GM19238 (cell line): Measurements from ENCODE around the gene ITPR3.

Experiments used
- DNase-seq: peaks from one replicate; pipeline ENCODE4 v3.0.0; 2011; ENCODE audit warnings: low spot score; ENCODE audit not compliant: insufficient read length

Gene ITPR3

DNA sequence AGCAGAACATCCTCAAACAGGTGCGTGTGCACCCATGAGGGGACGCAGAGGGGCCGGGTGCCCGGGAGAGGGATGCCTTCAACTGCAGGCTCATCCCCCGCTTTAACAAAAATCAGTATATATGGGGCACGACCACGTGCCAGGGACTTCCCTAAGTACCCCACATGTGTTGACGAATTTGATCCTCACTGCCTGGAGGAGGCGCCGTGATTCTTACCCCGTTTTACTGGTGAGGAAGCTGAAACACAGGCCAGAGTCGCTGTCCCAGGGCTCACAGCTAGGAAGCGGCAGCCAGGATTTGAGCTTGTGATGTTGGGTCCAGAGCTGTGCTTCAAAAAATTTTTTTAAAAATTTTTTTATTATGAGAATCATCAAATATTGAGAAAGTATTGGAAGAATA lies 44.8 kb downstream of the ITPR3 start:
- no peak for DNase-seq

DNA sequence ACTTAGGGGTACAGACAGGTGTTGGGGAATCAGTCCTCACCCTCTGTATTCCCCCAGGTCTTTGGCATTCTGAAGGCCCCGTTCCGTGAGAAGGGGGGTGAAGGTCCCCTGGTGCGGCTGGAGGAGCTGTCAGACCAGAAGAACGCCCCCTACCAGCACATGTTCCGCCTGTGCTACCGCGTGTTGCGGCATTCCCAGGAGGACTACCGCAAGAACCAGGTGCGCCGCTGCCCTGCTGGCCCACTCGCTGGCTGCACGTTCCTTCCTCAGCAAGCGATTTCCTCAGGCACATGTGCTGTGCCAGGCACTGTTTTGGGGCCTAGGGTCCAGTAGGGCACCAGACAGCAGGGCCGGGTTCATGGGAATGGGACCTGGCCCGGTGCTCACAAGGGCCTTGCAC lies 46.0 kb downstream of the ITPR3 start:
- no peak for DNase-seq

DNA sequence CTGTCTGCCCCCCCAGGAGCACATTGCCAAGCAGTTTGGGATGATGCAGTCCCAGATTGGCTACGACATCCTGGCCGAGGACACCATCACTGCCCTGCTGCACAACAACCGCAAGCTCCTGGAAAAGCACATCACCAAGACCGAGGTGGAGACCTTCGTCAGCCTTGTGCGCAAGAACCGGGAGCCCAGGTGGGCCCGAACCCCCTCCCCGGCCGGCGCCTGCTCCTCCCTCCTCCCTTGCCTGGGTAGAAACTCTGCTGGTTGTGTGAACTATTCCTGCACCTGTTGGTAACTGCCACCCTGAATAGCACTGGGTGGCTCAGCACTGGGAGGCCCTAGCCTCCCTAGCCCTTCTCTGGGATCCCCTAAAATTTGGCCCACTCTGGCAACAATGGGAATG lies 46.7 kb downstream of the ITPR3 start:
- no peak for DNase-seq

DNA sequence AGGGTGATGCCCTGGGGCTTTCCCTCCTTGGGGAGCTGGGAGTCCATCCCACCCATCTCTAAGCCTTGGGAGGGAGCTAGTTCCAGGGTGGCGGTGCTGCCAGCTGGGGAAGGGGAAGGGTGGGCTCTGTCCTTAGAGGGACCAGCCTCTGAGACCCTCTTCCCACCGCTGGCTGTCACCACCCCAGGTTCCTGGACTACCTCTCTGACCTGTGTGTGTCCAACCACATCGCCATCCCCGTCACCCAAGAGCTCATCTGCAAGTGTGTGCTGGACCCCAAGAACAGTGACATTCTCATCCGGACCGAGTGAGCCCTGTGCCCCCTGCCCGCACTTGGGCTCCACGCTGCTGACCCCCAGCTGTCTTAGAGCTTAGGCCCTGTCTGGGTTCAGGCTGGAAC lies 47.2 kb downstream of the ITPR3 start:
- DNase-seq = no peak

DNA sequence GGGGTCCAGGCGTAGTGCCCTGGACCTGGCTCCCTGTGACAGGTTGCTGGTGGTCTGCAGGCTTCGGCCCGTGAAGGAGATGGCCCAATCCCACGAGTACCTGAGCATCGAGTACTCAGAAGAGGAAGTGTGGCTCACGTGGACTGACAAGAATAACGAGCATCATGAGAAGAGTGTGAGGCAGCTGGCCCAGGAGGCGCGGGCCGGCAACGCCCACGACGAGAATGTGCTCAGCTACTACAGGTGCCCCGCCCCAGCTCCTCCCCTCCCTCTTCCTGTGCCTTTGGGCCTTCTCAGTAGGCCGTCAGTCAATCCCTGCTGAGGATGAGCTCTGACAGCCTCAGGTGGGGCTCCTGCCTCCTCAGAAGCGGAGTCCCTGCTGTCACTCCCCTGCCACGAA lies 47.8 kb downstream of the ITPR3 start:
- no peak for DNase-seq

DNA sequence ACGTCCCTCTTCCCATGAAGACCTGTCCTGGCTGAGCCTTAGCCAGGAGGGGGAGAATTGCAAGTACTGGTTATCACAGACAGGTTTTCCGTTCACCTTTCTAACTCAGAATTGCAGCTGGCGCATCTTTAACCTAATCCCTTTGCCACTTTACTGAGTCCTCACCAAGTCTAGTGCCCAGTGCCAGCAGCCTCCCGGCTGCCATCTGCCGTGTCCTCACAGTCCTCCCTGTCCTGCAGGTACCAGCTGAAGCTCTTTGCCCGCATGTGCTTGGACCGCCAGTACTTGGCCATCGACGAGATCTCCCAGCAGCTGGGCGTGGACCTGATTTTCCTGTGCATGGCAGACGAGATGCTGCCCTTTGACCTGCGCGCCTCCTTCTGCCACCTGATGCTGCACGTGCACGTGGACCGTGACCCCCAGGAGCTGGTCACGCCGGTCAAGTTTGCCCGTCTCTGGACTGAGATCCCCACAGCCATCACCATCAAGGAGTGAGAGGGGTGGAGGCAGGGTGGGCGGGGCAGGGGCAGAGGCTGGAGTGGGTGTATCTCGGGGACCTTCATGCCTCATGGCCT lies 49.1 kb downstream of the ITPR3 start:
- no peak for DNase-seq

DNA sequence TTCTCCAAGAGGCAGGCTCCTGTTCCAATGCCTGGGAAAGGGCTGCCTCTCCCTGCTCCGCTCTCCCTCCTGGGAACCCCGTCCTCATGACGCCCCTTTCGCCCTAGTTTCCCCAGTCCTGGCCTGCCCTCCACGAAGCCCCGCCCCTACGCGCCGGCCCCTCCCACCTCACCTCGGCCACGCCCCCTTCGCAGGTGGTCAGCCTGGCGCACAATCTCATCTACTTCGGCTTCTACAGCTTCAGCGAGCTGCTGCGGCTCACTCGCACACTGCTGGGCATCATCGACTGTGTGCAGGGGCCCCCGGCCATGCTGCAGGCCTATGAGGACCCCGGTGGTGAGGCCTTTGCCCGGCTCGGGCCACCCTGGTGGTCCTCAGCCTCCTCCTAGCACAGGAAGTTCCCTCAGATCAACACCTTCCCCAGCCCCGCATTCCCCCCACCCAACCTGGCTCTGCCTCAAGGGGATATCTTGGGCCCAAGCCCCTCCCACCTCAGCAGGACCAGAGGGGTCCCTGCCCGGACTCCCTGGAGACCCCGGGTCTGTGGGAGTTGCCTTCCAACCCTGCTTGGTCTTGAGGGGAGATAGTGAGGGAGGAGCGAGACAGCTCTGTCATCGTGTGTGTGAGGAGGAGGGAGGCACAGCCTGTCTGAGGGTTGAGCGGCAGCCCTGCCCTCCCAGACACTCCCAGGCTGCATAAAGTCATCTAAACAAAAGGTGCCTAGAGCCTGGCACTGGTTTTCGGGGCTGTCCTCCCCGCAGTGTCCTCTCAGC lies 50.0 kb downstream of the ITPR3 start:
- DNase-seq = no peak

DNA sequence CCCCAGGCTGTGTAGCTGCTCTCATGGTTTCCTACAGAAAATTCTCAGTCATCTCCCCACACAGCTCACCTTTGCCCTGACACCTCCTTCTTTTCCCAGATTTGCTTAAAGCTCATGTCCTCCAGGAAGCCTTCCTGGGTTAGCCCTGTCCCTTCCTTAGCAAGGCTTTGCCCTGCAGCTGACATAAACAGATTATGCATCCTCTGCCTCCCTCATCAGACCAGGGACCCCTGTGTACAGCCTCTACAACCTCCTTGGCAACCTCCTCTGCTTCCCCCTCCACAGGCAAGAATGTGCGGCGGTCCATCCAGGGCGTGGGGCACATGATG lies 50.6 kb downstream of the ITPR3 start:
- DNase-seq = no peak

DNA sequence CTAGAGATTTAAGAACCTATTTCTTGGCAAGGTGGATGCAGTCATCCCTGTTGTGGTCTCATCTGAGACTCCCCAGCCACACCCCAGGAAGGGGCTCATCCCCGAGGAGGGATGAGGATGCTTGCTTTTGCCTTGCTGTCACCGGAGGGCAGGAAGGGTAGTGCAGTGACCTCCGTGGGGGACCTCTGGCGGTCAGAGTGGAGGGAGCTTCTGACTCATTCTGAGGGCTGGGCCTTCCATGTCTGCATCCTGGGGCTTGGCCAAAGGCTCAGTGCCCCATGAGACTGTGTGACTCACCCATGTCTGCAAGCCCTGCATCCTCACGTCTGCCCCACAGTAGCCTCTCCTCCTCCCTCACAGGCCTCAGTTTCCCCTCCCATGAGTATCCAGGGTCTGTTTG lies 51.7 kb downstream of the ITPR3 start:
- DNase-seq = no peak

DNA sequence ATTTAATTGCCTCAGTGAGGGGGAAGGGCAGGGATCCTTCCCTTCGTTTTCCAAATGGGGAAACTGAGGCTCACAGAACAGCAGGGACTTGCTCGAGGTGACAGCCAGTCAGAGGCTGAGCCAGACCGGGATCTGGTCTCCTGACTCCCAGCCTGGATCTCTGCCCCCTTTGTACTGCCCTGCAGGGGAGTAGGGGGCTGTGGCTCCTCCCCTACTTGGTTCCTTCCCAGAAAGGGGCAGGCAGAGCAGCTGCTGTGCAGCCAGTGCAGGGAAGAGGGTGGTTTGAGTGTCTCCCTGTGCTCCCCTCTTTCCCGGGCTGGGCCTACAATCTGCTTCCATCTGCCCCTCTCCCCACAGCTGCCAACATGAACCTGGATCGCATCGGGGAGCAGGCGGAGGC lies 52.7 kb downstream of the ITPR3 start:
- DNase-seq = no peak

DNA sequence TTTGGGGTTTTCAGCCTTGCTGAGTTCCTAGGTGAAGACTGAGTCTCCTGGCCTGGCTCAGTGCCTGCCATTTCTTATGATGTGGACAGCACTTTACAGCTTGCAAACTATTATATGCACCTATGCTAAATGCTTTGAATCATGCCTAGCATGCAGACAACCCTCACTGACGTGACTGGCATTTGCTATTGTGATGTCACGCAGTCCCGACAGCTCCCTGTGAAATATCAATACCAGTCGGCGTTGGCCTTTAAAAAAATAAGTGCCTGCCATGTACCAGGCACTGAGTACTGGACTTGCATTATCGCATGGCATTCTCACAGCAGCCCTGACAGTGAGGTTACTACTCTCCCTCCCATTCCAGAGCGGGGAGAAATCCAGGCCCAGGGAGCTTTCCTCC lies 54.8 kb downstream of the ITPR3 start:
- no peak for DNase-seq

DNA sequence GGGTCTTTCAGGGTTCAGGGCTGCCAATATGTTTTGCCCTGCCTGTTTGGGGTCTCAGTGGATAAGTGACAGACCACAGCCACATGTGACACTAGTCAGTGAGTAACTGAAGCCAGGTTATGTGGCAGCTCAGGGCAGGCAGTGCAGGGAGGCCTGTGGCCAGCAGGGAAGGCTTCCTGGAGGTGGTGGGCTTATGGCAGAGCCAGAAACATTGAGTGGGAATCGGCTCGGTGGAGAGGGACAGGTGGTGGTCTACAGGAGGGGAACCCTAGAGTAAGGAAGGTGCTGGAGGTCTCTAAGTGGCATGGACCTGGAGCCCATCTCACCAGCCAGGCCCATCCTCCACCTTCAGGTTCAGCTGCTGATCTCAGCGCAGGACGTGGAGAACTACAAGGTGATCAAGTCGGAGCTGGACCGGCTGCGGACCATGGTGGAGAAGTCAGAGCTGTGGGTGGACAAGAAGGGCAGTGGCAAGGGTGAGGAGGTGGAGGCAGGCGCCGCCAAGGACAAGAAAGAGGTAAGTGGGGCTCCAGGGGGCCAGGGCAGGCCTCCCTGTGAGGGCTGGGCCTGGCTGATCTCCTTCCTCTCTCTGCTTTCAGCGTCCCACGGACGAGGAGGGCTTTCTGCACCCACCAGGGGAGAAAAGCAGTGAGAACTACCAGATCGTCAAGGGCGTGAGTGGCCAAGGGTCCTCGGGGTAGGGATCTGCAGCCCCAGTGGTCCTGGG lies 55.5 kb downstream of the ITPR3 start:
- no peak for DNase-seq

DNA sequence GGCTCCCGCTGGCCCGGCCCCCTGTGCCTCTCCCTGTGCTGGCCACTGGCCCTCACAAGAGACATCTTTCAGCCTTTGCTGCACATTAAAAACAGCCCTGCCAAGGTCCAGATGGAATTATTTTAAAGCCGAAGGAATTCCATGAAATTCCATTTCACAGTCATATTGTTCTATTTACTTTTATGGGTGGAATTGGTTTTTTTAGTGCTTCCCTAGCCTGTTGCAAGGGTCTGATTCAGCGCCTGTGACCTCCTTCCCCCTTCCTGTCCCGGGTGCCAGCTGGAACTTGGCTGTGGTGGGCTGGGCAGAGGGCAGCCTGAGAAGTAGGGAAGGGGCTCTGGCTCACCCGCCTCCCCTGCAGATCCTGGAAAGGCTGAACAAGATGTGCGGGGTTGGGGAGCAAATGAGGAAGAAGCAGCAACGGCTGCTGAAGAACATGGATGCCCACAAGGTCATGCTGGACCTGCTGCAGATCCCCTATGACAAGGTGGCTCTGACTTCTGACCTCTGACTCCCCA lies 56.1 kb downstream of the ITPR3 start:
- no peak for DNase-seq

DNA sequence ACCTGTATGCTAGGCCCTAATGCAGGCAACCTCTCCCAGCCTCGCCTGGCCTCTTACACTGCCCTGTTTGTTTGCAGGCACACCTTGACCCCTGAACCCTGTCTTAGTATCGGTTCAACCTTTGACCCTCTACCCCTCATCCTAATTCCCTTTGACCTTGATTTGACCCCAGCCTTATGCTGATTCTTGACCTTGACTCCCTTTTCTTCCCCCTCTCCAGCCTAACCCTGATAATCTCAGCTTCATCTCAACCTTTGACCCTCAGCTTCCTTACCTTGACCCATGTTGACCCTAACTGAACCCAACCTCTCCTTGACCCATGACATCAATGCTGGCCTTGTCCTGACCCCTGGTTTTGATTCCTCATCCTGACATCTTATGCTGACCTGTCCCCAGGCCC lies 56.6 kb downstream of the ITPR3 start:
- DNase-seq = no peak

DNA sequence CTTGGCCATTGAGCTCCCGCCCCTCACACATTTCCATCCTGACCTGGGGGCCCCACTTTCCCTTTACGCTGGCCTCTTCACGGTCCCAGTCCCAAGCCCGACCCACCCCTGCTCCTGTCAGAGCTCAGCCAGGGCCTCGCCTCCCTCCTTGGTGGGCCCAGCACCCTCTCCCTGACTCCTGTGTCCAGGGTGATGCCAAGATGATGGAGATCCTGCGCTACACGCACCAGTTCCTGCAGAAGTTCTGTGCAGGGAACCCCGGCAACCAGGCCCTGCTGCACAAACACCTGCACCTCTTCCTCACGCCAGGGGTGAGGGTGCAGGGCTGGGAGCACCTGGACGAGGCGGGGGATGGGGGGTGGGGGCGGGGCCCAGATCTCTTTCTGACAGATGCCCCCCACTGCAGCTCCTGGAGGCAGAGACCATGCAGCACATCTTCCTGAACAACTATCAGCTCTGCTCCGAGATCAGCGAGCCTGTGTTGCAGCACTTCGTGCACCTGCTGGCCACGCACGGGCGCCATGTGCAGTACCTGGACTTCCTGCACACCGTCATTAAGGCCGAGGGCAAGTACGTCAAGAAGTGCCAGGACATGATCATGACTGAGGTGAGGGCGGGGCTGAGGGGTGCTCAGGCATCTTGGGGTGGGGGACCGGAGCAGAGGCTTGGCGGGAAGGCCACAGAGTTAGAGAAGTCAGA lies 57.3 kb downstream of the ITPR3 start:
- DNase-seq = no peak

DNA sequence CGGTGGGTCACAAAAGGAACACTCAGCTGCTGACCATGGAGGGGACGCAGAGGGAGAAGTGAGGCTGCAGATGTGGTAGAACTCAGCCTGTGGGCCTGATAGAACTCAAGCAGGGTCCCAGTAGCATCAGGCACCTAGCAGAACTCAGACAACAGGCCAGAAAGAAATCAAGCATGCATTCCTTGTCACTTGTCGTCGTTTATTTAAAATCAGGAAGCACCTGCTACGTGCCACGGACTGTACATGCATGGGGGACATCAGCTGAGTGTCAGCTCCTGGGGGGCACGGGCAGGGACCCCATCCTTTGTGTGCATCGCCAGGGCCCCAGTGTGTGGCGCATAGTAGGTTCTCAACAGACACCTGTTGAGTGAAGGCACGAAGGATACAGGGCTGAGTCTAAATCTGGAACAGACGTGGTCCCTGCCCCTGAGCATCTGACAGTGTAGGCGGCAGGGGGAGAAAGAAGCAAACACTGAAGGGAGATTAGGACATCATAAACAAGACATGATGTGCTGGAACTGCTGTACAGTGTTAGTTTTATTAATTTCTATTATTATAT lies 57.9 kb downstream of the ITPR3 start:
- DNase-seq = no peak

DNA sequence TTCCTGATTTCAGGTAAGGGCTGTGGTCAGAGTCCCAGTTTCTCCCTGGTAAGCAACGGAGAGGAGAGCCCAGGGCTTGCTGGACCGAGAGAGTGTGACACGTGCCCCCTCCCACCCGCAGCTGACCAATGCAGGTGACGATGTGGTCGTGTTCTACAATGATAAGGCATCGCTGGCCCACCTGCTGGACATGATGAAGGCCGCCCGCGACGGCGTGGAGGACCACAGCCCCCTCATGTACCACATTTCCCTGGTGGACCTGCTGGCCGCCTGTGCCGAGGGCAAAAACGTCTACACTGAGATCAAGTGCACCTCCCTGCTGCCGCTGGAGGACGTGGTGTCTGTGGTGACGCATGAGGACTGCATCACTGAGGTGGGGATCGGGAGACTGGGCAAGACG lies 58.6 kb downstream of the ITPR3 start:
- DNase-seq = no peak

DNA sequence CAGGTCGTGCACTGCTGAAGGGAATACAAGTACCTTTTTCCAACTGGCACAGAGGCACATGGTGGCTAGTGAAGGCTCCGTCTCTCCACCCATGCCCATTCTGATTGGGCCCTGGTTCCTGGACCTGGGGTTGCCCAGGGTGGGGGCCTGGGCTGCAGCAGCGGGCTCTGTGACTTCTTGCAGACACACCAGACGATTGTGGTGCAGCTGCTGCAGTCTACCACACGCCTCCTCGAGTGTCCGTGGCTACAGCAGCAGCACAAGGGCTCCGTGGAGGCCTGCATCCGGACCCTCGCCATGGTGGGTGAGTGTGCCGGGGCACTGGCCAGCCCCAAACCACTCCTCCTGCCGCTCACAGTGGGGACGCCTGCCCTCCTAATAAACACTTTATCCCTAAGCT lies 61.2 kb downstream of the ITPR3 start:
- DNase-seq = no peak

DNA sequence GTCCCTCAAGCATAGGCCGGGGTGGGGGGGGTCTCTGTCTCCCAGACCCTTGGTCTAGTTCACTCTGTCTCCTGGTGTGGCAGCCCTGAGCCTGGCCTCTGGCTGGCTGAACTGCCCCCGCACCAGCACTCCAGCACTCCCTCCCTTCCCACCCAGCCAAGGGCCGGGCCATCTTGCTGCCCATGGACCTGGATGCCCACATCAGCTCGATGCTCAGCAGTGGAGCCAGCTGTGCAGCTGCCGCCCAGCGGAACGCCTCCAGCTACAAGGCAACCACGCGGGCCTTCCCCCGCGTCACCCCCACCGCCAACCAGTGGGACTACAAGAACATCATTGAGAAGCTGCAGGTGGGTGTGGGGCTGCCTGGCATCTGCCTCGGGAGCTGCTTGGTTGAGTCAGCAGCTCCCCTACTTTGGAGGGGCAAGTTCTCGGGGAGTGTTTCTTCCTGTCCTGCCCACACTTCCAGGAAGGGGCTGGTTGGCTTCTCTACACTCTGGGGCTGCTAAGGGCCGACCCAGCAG lies 62.0 kb downstream of the ITPR3 start:
- no peak for DNase-seq

DNA sequence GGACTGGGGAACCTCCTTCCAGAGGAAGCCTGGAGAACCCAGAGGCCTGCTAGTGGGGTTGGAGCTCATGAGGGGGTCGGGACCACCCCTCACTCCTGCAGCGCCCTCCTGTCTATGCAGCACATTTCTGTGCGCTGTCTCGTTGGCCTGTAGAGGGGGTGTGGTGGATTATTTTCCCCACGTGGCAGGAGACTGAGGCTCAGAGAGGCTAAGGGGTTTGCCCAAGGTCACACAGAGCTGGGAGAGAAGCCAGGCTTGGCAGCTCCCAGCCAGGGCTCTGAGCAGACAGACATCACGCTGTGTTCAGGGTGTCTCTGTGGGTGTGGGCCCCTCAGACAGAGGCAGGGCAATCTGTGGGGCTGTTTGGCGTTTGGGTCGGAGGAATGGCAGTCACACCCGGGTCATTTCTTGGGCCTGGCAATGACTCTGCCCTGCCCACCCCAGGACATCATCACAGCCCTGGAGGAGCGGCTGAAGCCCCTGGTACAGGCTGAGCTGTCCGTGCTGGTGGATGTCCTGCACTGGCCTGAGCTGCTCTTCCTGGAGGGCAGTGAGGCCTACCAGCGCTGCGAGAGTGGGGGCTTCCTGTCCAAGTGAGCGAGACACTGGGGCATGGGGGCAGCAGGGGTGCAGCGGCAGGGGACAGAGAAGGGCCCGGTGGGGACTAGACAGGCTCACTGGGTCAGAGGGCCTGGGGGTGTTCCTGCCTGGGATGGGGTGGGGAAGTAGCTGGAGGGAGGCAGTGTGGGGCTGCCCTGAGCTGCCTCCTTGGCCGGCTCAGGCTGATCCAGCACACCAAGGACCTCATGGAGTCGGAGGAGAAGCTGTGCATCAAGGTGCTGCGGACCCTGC lies 62.7 kb downstream of the ITPR3 start:
- no peak for DNase-seq
